GDM1 (cell line): ENCODE results near the gene HDAC4.
"Not testable (repeated sequence)": the region's sequence is repeated elsewhere in the genome, so short reads cannot be mapped to it uniquely, and the experiment has no call there.

ENCODE experiments used
- DNase-seq: peaks from one replicate; lab custom pipeline; 2025; lab: John Stamatoyannopoulos, UW

Gene HDAC4

DNA sequence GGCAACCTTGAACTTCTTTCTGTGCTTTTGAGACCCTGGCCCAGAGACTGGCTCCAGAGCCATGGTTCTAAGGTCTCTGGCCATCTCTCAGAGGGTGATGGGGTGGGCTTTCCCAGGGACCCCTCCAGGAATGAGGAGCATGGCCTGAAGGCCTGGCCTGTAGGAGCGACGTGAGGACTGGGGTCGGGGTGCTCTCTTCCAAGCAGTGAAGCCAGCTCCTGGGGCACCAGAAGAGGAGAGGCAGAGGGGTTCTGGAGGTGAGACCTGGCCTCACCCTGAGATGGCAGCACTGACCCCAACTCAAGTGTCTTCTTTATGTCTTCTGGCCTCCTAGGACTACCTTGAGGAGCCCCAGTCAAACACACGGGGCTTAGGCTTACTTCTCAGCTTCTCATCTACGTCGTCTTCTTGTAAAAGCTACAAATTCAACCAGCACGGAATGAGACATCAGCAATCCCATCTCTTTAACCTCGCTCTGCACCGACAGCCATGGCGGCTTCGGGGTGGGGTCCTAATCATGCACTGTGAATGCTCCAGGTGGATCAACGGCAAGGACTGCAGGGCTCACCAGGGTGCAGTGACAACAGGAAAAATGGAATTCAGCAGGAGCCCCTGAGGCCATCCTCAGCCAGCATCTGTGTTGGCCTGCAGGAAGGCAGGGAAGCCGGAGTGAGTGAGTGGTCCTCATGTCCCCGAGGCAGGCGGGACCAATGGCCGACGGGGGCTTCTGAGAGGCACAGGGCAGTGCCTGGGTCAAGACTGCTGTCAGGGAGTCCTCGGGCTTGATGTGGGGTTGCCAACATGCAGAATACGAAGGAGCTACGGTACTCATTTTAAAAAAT, 214.1 kb downstream of the HDAC4 start:
- DNase-seq = no peak

DNA sequence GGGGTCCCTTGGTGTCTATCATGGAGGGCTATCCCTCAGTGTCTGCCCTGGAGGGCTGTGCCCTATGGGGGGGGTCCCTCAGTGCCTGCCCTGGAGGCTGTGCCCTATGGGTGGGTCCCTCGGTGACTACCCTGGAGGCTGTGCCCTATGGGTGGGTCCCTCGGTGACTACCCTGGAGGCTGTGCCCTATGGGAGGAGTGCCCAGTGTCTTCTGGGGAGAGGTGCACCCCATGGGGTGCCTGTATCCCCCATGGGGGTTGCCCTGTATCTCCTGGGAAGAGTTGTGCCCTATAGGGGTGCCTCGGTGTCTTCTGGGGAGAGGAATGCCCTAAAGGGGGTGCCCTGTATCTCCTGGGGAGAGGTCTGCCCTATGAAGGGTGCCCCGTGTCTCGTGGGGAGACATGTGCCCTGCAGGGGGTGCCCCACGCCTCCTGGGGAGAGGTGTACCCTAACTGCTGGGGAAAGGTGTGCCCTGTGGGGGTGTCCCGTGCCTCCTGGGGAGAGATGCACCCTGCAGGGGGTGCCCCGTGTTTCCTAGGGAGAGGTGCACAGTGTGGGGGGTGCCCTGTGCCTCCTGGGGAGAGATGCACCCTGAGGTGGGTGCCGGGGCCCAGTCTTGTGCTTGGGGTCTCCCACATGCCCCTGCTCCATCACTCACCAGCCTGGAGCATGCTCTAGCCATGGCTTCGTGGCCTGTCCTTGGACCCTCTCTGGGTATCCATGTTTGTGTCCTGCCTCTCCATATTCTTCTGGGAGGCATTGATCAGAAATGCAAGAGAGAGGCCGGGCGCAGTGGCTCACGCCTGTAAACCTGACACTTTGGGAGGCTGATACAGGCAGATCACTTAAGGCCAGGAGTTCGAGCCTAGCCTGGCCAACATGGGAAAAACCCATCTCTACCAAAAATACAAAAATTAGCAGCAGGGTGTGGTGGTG, 215.6 kb downstream of the HDAC4 start:
- no peak for DNase-seq

DNA sequence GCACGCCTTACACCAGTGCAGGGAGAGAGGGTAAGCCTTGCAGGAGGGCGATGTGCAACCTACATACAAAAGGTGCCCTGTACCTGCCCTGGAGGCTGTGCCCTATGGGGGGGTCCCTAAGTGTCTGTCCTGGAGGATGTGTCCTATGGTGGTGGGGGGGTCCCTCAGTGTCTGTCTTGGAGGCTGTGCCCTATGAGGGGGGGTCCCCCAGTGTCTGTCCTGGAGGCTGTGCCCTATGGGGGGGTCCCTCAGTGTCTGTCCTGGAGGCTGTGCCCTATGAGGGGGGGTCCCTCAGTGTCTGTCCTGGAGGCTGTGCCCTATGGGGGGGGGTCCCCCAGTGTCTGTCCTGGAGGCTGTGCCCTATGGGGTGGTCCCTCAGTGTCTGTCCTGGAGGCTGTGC, 216.6 kb downstream of the HDAC4 start:
- DNase-seq = no peak

DNA sequence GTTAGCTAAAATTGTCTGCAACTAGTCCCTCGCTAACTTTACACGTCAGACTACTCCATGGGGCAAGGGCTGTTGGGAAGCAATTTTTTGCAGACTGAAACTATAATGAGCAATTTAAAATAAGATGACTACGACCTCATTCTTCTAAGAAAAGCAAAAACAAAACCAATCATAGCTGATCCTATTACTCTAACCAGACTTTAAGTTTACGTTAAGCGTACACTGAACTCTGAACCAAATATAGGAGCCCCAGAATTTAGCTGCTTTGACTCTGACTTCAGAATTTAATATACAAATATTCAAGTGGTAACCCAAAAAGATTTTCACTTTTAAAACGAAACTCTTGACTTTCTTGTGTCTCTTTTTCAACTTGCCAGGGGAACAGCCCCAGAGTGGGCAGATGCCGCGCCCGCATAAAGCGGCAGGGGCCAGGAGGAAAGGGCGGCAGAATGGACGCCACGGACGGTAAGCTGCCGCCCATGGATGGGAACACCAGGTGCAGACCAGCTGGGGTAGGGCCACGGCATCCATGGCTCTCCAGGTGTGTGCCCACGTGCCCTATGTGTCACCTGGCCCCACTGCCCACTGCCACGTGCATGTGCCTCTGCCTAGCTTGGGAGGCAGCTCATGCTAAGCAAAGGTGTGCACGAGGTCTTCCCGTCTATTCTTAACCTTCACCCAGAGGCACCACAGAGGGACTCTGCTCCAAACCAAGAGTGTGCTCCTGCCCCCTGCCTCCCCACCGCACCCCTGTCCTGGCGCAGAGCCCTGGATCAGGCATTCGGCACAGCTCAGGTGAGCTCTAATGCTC, 217.6 kb downstream of the HDAC4 start:
- DNase-seq = no peak

DNA sequence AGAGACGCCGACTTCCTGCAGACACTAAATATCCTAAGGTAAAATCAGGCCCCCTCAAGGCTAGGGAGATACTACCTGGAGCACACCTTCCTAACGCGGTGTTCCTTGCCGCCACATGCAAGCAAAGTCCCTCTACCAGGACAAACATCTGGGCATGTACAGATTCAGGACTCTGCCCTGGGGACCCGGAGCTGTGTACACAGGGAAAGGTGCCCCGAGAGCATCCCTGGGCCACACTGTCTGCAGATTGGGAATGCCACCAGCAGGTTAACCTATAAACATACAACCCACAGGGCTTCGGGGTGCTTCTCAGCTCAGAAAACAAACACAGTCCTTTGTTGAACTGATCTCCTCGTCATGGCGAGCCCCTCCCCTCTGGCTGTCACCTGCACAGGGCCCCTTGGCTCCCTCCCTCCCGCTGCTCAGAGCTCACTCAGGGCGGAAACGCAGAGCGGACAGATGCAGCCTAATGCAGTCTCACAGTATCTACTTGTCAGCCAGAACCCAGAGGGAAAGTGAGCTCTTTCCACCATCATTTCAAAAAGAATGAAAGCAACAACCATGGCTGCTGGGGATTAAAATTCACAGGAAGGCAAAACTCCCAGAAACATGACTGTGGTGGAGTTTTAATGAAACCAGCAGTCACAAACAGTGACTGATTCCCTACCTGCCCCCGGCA, 218.8 kb downstream of the HDAC4 start:
- no peak for DNase-seq

DNA sequence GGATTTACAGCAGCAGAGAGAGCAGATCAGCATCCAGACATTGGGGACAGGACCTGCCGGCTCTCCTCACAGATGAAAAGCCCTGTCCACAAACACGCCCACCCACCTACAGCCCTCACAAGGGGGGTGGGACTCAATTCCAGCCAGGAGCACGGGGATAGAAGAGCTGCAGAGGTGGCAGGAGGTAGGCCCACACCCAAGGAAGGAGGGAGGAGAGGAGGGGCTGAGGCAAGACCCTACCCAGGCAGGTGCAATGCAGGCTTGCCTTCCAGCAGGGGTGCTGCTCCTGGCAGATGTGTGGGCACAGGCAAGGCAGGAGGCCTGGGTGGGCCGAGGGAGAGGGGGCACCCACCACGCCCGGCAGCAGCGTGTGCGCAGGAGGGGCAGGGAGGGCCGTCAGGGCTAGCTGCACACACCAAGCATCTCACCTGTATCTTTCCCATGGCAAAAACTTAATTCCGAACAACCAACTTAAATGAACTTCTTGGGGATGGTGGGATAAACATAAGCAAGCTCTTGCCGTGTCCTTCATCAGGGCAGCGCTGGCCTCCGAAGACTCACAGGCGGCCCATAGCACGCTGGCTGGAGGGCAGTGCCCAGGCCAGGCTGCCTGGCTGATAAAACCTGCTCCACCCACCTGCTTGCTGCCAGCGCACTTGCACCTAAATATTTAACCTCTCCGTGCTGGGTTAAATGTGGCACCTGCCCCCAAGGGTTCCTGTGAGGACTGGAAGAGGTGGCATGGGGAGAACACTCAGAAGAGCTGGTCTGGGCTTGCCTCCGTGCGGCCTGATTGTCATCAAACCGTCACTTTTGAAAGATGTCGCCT, 219.5 kb downstream of the HDAC4 start:
- no peak for DNase-seq

DNA sequence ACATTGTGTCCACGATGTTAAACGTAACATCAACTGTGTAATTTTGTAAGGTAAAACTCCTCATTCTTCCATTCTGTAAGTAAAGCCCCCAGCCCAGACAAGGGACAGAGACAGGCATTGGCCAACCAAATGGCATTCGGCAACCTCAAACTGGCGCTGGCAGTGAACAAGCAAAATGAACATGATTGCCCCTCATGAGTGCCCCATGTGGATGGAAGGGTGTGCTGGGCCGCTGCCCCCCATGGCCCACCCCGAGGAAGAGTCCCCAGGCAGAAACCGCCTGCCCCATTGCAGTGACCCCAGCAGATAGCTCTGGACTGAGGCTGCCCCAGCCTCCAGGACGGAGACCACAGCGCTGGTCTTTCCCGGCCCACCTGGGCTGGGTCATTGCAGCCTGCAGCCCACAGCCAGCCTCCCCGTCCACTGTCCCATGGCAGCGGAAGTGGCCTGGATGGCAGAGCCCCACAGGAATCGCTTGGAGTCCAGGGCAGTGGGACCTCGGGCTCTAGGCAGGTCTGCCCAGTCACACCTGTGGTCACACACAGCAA, 220.2 kb downstream of the HDAC4 start:
- no peak for DNase-seq

DNA sequence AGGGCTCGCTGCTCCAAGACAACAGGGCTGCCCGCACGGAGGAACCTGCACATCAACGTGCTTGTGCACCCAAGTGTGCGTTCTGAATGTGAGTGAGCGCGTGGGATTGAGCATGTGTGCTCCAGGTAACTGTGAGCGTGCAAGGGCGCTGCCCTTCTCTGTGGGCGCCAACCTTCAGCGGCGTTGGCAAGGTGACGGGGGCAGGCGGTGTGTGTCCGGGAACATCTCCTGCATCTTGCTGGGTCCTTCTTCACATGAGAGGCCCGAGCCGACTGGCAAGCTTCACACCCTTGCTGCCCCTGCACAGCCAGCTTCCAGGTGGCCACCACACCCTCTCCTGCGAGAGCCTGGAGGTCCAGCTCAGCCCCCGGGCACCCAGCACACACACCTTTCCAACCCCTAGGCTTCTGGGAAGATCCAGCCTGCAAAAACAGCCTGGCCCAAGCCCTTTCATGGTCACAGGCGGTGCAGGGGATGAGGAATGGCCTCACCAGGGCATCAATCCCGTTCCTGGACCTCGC, 220.9 kb downstream of the HDAC4 start:
- no peak for DNase-seq

DNA sequence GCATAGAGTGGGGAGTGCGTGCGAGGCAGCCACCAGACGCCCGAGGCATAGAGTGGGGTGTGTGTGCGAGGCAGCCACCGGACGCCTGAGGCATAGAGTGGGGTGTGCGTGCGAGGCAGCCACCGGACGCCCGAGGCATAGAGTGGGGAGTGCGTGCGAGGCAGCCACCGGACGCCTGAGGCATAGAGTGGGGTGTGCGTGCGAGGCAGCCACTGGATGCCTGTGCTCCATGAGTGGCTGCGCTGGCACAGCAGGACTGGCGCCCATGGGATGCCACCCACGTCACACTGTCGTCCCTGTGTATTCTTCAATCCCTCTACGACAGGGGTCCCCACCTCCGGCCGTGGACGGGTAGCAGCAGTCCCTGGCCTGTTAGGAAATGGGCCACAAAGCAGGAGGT, 221.9 kb downstream of the HDAC4 start:
- no peak for DNase-seq

DNA sequence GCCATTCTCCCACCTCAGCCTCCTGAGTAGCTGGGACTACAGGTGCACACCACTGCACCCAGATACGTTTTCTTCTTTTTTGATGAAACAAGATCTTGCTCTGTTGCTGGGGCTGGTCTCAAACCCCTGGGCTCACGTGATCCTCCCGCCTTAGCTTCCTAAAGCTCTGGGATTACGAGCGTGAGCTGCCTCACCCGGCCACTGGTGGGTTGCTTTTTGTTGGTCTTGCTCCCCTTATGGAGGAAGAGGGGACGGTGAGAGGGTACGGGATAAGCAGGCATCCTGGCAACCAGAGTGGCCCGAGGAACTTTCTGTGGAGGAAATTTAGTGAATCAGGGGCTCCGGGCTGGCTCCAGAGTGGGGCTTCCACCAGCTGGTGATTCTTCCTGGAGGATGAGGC, 222.3 kb downstream of the HDAC4 start:
- no peak for DNase-seq

DNA sequence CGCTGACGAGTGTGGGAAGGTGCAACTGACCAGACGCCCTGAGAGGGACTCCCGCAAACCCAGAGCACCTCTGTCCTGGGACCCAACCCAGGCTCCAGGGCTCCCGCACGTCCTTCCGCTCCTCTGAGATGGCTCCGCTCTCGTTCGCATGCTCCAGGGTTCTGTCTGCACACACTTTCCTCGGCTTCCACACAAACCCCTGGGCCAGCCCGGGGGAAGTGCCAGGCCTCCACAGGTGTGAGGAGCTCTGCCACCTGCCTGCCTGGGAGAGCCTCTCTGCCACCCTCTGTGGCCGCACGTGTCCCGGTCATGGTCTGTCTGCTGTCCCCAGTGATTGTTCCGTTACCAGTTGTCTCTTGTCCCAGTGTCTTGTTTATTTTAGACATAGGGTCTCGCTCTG, 222.9 kb downstream of the HDAC4 start:
- DNase-seq = no peak

DNA sequence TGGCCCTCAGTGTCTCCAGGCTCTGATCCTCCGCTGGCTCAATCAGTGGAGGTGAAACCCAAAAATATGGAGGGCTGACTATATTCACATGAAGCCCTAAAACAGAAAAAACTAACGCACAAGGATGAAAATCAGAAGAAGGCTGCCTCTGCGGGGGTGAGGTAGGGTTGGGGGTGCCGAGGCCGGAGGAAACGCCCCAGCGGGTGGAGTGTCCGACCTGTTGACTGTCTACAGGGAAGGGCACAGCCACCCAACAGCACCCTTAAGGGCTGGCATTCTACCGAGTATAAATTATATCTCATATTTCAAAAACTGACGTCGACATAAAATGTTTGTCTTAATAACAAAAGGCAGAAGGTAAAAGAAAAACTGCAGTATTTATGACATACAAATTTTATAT, 223.5 kb downstream of the HDAC4 start:
- DNase-seq = no peak

DNA sequence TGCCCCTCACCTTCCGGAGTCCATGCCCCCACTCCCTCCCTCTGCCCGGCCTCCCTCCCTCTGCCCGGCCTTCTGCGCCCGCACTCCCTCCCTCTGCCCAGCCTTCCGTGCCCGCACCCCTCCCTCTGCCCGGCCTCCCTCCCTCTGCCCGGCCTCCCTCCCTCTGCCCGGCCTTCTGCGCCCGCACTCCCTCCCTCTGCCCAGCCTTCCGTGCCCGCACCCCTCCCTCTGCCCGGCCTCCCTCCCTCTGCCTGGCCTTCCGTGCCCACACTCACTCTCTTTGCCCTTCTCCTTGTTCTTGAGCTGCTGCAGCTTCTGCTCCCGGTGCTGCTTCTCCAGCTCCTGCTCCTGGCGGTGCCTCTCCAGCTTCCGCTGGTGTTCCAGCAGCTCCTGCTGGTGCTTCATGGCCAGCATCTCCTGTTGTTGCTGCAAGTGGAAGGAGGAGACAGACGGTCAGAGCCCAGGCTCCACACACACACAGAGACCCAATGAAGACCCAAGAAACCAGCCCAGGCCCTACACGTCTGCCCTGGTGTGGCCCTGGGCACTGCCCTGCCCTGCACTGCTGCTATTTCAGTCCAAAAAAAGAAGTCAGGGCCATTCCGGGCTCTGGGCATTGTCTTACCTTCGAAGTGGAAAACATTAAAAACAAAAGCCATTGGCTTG, 224.5 kb downstream of the HDAC4 start:
- DNase-seq = not testable (repeated sequence)

DNA sequence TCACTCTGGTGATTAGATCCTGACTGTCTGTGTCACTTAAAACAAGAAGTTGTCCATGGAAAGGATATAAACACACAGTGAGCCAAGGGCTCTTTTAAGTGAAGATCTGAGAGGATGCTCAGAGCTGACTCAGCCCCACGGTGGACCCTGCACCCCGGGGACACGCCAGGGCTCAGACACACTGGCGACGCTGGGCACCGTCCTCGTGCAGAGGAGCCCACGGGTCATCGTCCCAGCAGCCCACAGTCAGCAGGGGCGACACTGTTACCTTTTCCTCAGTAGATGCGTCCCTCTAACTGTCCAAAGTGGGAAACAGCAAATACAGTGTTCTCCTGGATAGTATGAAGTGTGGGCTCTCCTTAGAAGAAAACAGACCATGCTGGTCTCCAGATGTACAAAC, 225.6 kb downstream of the HDAC4 start:
- DNase-seq = no peak

DNA sequence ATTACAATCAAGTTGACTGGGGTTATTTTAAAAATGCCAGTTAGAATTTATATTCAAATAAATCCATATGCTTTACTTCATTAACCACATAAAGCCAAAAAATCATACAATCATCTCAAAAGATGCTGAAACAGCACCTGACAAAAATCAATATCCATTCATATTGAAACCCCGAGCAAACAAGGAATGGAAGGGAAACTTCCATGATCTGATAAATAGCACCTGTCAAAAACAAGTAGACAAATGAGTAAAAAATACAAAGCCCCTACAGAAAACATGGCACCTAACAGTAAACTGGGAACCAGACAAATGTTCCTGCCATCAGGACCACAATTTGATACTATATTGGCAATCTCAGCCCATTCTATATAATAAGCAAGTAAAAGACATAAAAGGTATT, 227.5 kb downstream of the HDAC4 start:
- no peak for DNase-seq

DNA sequence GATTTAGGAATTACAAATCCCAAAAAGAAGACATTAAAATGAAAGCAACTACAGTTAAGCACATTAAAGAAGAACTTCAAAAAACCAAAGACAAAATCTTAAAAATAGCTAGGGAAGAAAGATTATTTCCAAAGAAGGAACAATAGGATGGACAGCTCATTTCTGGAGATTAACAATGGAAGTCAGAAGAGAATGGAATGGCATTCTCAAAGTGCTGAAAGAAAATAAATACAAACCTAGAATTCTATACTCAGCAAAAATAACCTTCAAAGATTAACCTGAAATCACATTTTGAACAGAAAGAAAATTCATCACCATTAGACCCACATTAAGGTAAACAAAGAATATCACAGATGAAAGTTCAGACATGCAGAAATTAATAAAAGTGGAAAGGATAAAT, 229.2 kb downstream of the HDAC4 start:
- no peak for DNase-seq

DNA sequence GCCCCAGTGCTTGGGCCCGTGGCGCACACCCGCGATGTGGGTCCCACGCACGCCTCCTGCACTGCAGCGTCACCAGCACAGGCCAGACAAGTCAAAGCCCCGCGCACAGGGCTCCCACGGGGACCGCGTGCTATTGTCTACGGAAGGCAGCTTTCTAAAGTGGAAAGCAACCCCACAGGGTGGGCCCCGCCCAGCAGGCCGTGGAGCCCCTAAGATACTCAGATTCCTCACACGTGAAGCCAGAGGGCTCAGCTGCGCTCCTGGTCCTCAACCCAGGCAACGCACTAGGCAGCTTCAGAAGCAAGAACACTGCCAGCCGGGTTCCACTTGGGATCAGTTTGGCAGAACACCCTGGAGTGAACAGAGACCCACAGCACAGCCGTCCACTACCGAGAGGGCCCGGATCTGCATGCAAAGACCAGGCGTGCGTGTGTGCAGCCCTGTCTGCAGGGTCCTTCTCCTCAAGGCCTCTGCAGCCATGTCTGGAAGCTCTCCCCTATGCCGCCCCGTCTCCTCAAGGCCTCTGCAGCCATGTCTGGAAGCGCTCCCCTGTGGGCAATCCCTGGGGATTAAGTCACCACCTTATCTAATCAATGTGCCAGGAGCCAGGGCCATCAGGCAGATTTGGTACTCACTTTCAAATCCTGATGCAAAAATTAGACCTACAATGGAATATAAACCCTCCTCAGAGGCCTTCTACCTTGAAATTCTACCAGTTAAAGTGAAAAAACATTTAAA, 231.3 kb downstream of the HDAC4 start:
- no peak for DNase-seq

DNA sequence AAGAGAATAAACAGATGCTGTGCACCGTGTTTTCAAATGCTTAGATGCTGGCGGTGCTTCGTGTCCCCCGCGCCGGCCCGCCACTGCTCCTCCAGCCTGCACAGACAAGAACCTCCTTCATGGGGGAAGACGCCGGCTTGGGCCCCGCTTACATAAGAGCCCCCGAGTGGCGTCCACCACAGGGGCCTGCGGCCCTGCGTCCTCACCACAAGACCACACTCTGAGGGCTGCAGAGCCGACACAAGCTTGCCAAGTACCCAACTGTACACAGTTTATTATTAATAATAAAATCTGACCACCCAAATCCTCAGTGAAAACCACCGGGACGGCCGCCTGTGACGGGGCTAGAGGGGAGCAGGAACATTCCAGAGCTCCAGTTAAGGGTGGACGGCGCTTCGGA, 232.2 kb downstream of the HDAC4 start:
- DNase-seq = no peak
